ENCODE results near the gene USH2A. TPM values are rescaled to one million over a fixed set of nuclear protein-coding genes. Genes with fewer than 3 reads are reported as not detected.

Gene USH2A
- polyA plus RNA-seq, 1 donor from 2014 or later = 0.17 TPM

DNA sequence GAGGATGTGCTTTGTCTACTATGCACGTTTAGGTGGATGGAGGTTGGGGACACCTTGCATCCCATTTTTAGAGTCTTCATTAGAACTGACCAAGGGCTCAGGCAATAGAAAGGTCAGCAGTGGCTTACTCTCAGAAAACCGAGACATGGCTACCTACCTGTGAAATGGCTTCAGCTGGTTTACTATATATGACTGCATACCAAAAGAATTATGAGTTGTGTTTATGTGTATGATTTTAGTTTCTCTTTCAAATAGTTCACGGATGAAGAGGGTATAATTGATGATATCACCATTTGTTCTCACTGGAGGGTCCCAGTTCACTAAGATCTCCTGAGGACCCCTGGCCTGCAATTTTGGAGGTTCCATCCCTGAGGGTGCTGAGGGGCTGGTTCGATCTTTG, 749.3 kb downstream of the USH2A start:
- Histone ChIP-seq H3K9me3 (ENCODE audit: low read length) (no peaks in the 10 kb centered on the region), H3K9ac (ENCODE audit: low read length) (no peak overlapping the region), H3K36me3 (ENCODE audit: insufficient read depth, low read length) (no peaks in the 10 kb centered on the region), H3K4me3 (ENCODE audit: low read length) (no peak overlapping the region), H4K20me1 (ENCODE audit: insufficient read depth) (no peaks in the 10 kb centered on the region), H3K27ac (ENCODE audit: low read length) (no peak overlapping the region), H3K4me2 (ENCODE audit: low read length) (no peak overlapping the region), H3K79me2 (replicated peaks; ENCODE audit: insufficient read depth, low read length) (no peaks in the 10 kb centered on the region), H3K9me2 (ENCODE audit: insufficient read depth, low read length) (no peaks in the 10 kb centered on the region), H2AFZ (ENCODE audit: low read depth, low read length) (no peak overlapping the region), H3K27me3 (ENCODE audit: insufficient read depth, low read depth, low read length) (no peaks in the 10 kb centered on the region), H3F3A (ENCODE audit: insufficient read depth, low read length, poor library complexity, severe bottlenecking) (no peaks in the 10 kb centered on the region)
- TF ChIP-seq EZH2 (IDR thresholded peaks at IDR 0.05; ENCODE audit: borderline replicate concordance, insufficient read depth, low read length, poor library complexity, severe bottlenecking) (no peak), RAD21 (conservative IDR thresholded peaks at IDR 0.05) (no peak), EP300 (conservative IDR thresholded peaks at IDR 0.05; ENCODE audit: poor library complexity, severe bottlenecking) (no peak), POLR2AphosphoS5 (IDR thresholded peaks at IDR 0.05) (no peak), TAF1 (IDR thresholded peaks at IDR 0.05; ENCODE audit: low read depth) (no peak)
- TF ChIP-seq, protein P1, sequence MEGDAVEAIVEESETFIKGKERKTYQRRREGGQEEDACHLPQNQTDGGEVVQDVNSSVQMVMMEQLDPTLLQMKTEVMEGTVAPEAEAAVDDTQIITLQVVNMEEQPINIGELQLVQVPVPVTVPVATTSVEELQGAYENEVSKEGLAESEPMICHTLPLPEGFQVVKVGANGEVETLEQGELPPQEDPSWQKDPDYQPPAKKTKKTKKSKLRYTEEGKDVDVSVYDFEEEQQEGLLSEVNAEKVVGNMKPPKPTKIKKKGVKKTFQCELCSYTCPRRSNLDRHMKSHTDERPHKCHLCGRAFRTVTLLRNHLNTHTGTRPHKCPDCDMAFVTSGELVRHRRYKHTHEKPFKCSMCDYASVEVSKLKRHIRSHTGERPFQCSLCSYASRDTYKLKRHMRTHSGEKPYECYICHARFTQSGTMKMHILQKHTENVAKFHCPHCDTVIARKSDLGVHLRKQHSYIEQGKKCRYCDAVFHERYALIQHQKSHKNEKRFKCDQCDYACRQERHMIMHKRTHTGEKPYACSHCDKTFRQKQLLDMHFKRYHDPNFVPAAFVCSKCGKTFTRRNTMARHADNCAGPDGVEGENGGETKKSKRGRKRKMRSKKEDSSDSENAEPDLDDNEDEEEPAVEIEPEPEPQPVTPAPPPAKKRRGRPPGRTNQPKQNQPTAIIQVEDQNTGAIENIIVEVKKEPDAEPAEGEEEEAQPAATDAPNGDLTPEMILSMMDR (IDR thresholded peaks at IDR 0.05; ENCODE audit: poor library complexity, severe bottlenecking) = no peak

DNA sequence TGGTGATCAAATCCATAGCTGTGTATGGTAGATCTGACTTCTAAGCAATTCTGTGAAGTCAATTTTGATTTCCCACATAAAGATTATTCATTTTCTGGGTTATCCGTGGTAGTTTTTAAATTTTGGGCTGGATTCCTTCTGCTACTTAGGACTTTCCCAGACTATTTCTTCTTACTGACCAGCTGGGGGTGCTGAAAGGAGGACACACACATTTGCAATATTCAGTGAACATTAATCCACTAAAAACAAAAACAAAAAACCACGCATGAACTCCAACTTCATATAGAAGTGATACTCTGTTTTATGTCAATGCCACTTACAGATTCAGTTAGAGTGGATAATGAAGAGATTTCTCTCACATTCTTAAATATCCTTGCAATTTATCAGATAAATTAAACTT, 750.8 kb downstream of the USH2A start:
- Histone ChIP-seq H3K9me3 (ENCODE audit: low read length) (no peaks in the 10 kb centered on the region), H4K20me1 (ENCODE audit: insufficient read depth) (no peaks in the 10 kb centered on the region), H3K79me2 (replicated peaks; ENCODE audit: insufficient read depth, low read length) (no peaks in the 10 kb centered on the region), H3K9me2 (ENCODE audit: insufficient read depth, low read length) (no peaks in the 10 kb centered on the region), H3K4me2 (ENCODE audit: low read length) (no peak overlapping the region), H2AFZ (ENCODE audit: low read depth, low read length) (no peak overlapping the region), H3K27me3 (ENCODE audit: insufficient read depth, low read depth, low read length) (no peaks in the 10 kb centered on the region), H3K27ac (ENCODE audit: low read length) (no peak overlapping the region), H3F3A (ENCODE audit: insufficient read depth, low read length, poor library complexity, severe bottlenecking) (no peaks in the 10 kb centered on the region), H3K9ac (ENCODE audit: low read length) (no peak overlapping the region), H3K4me3 (ENCODE audit: low read length) (no peak overlapping the region), H3K36me3 (ENCODE audit: insufficient read depth, low read length) (no peaks in the 10 kb centered on the region)
- no peak for TF ChIP-seq MXI1 (conservative IDR thresholded peaks at IDR 0.05; ENCODE audit: poor library complexity, severe bottlenecking)

DNA sequence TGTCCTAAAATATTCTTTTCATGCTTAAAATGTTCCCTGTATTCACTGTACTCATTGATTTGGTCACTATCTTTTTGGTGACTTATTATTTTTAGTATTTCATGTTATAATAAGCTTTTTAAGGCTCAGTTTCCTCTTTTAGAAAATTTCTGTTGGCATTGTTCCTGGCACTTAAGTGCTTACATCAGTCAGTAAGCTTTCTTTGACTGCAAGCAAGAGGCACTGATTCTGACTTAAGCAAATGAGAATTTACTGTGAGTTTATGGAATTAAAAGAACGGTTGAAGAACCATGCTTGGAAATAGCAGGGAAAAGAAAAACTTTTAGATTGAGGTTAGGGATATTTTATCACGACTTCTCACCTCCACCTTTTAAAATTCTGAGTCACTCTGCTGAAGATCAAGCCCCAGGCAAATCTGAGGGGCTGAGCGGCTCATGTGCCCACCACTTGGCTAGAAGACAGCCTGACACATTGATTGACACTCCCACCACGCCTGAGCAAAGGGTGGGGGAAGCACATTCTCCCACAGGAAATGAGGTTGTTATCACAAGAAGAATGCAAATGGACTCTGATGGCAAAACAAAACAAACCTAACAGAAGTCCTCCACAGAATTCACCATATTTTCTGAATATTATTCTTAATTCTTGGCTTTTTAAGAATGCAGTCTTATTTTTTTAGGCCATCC, 753.3 kb downstream of the USH2A start:
- Histone ChIP-seq H3K9me2 (ENCODE audit: insufficient read depth, low read length) (no peaks in the 10 kb centered on the region), H4K20me1 (ENCODE audit: insufficient read depth) (no peaks in the 10 kb centered on the region), H3K27ac (ENCODE audit: low read length) (no peak overlapping the region), H3K27me3 (ENCODE audit: insufficient read depth, low read depth, low read length) (no peaks in the 10 kb centered on the region), H2AFZ (ENCODE audit: low read depth, low read length) (no peak overlapping the region), H3K9ac (ENCODE audit: low read length) (no peak overlapping the region), H3K79me2 (replicated peaks; ENCODE audit: insufficient read depth, low read length) (no peaks in the 10 kb centered on the region), H3K4me2 (ENCODE audit: low read length) (no peak overlapping the region), H3K4me3 (ENCODE audit: low read length) (no peak overlapping the region), H3K9me3 (ENCODE audit: low read length) (no peaks in the 10 kb centered on the region), H3F3A (ENCODE audit: insufficient read depth, low read length, poor library complexity, severe bottlenecking) (no peaks in the 10 kb centered on the region), H3K36me3 (ENCODE audit: insufficient read depth, low read length) (no peaks in the 10 kb centered on the region)
- TF ChIP-seq POLR2AphosphoS5 (IDR thresholded peaks at IDR 0.05) = no peak
- no peak for TF ChIP-seq RAD21 (conservative IDR thresholded peaks at IDR 0.05)
- TF ChIP-seq EZH2 (IDR thresholded peaks at IDR 0.05; ENCODE audit: borderline replicate concordance, insufficient read depth, low read length, poor library complexity, severe bottlenecking) = no peak
- TF ChIP-seq TAF1 (IDR thresholded peaks at IDR 0.05; ENCODE audit: low read depth) = no peak
- TF ChIP-seq EP300 (conservative IDR thresholded peaks at IDR 0.05; ENCODE audit: poor library complexity, severe bottlenecking) = no peak
